Esophagus squamous epithelium (tissue), 4 donors: ENCODE measurements around the gene NUDCD3.

Experiments
- POLR2A ChIP-seq, 4 donors: fragments of 450-650 bp; IDR thresholded peaks; one replicate each; pipeline ENCODE4 v1.6.1; 2017; ENCODE audit warnings: antibody characterized with exemption in 4 of 4, mild to moderate bottlenecking in 4 of 4, moderate library complexity in 3 of 4
- TF ChIP-seq, protein P1 (sequence below), 6 experiments: fragments of 450-650 bp in 4 of 6; fragments of 200-600 bp in 2 of 6; sonication (generic) in 2 of 6; IDR thresholded peaks; one replicate each; pipeline ENCODE4 v1.5.1; 2016 to 2019; ENCODE audit warnings: antibody characterized with exemption in 6 of 6, mild to moderate bottlenecking in 4 of 6, moderate library complexity in 4 of 6

DNA sequence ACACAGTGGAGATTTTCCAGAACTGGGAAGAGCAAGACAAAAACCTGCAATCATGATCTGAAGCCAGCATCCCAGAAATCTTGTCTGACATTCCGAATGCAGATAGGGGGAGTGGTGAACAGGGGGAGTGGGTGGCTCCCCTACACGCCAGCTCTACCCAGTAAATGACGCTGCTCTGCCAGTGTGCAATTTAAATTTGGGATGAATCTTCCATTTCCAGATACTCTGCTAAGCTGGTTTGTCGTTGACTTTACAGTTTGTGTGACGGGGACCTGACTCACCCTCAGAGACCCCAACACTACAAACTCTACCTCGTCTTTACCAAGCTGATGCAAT is 96.4 kb downstream of the NUDCD3 start:
- TF ChIP-seq POLR2A (IDR thresholded peaks at IDR 0.05), result no peak
- TF ChIP-seq, protein P1, sequence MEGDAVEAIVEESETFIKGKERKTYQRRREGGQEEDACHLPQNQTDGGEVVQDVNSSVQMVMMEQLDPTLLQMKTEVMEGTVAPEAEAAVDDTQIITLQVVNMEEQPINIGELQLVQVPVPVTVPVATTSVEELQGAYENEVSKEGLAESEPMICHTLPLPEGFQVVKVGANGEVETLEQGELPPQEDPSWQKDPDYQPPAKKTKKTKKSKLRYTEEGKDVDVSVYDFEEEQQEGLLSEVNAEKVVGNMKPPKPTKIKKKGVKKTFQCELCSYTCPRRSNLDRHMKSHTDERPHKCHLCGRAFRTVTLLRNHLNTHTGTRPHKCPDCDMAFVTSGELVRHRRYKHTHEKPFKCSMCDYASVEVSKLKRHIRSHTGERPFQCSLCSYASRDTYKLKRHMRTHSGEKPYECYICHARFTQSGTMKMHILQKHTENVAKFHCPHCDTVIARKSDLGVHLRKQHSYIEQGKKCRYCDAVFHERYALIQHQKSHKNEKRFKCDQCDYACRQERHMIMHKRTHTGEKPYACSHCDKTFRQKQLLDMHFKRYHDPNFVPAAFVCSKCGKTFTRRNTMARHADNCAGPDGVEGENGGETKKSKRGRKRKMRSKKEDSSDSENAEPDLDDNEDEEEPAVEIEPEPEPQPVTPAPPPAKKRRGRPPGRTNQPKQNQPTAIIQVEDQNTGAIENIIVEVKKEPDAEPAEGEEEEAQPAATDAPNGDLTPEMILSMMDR (IDR thresholded peaks at IDR 0.05), result no peak
